T-helper 9 cell (primary cell): Measurements from ENCODE around the gene JMJD6.
A peak's percentile ranks its signal among the peaks of the same experiment; 100 is the strongest.
"Not testable (repeated sequence)": the region's sequence is repeated elsewhere in the genome, so short reads cannot be mapped to it uniquely, and the experiment has no call there.

ENCODE experiments used
- DNase-seq: peaks from one replicate; pipeline ENCODE4 v3.0.0-alpha.2; 2020
- total RNA-seq, 2 donors: gene quantifications; one replicate each; lab custom pipeline; 2026; lab: John Stamatoyannopoulos, UW

The JMJD6 gene
- total RNA-seq = 82.8 to 204 reads per million in 2 donors

DNA sequence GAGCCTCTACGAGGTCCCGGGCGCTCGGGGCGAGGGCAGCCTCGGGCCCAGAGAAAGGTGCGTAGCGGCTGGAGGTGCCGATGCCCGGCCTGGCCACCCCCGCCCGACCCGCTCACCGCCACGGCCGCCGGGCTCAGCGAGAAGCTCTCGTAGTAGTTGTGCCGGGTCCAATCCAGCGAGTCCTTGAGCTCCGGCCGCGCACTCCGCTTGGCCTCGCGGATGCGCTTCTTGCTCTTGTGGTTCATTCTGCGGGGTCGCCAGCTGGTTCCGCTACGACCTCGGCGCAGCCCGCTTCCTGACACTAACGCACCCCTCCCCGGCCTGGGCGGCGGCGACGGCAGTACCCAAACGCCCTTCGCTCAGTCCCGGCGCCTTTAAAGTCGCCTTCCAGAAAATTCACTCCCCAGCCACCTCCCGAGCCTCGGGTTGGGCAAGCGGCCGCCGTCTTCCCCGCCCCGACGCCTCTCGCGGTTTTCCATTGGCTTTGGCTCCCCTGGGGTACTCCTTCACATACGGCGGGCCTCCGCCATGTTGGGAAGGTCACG is at the start of gene JMJD6:
Gene JMJD6, minus strand, starts transcription at position 376 of the 545 bp plus-strand sequence. Its CDS starts 131 bp downstream, at position 245.
- DNase-seq = no peak

DNA sequence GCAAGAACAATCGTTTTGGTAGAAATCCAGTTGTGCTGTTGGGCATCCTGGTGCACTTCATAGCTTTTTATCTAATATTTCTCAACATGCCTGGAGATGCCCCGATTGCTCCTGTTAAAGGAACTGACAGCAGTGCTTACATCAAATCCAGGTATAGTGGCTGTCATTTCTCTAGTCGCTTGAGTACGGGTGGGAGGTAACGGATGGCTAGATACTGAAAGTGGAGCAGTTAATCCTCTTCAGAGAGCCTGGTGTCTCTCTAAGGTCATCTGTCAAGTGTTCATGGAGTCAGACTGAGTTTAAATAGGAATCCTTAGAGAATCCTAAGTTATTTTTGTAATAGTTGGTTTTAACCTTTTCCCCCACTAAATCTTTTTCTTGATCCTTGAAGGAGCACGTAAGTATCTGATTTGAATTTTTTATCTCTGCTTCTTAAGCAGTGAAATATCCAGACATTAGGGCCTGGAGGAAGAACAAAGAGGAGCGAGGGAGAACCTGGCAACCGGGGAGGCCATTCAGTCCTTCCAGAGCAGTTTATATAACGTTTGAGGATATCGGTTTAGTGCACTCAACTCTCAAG is 48.7 kb upstream of the JMJD6 start:
- no peak for DNase-seq

DNA sequence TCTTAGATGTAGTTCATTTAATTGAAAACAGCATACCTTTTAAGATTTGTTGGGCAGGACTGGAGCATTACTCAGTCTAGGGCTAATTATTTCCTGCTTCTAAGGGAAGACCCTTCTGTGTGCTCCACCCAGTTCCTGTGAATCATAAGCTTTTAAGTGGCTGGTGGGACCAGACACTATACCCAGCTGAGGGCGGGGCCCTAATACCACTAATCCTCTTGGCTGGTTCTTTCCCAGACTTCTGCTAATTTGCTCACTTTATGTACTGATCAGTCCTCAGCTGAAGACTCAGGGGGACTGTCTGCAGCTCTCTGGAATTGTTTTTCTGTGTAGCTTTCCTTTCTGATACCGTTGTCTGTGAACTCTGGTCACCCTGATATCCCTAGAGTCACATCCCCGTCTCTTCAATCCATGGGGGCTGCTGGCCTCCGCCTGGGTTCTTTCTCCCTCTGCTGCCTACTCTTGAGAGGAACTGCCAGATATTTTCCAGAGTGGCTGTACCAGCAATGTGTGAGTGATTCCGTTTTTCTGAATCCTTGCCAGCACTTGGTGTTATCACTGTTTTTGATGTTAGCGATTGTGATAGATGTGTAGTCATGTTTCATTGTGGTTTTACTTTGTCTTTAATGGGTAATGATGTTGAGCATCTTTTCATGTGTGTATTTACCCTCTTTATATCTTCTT is 46.6 kb upstream of the JMJD6 start:
- DNase-seq = peak; percentile 49

DNA sequence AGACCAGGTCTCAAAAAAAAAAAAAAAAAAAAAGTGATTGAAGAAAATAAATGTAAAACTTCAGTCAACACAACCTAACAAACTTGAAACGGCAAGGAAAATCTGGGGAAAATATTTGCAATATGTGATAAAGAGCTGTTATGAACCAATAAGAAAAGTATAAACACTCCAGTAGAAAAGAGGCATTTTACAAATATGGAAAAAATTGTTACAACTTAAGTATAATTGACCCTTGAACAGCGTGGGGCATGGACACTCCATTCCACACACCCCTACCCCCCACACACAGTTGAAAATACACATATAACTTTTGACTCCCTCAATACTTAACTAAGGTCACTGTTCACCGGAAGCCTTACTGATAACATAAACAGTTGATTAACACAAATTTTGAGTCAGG is 32.2 kb upstream of the JMJD6 start:
- no peak for DNase-seq

DNA sequence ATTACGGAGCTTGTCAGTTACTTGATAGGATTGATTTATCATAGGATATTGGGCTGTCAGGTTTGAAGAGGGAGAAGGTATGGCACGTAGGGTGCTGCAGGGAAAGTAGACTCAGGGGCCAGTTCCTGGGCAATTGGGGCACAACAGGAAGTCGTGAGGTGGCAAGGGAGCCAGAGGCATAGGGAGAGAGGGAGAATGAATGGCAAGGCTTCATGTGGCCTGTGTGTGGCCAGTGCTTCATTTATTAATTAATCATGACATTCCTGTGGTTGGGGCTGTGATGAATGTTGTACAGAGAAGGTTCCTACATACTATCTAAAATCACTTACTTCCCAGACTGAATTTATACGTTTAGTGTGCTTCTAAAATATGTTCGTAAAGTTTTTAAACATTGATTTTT is 30.9 kb upstream of the JMJD6 start:
- DNase-seq = no peak

DNA sequence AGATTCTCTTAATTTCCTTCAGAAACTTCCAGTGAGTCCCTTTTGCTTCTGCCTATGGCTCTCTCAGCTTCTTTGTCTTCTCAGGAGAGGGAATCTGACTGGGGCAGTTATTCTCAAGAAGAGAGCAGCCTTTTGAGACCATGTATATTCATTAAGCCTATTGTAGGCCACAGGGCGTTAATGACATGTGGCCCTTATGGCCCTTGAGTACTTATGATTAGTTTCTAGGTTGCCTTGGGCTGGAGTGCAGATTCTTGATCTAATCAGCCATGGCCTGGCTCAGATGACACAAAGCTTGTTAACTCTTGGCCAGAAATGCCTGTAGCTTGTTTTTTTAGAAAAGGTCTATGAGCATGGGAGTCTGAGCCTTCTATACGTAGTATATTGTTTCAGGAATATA is 28.9 kb upstream of the JMJD6 start:
- DNase-seq = no peak

DNA sequence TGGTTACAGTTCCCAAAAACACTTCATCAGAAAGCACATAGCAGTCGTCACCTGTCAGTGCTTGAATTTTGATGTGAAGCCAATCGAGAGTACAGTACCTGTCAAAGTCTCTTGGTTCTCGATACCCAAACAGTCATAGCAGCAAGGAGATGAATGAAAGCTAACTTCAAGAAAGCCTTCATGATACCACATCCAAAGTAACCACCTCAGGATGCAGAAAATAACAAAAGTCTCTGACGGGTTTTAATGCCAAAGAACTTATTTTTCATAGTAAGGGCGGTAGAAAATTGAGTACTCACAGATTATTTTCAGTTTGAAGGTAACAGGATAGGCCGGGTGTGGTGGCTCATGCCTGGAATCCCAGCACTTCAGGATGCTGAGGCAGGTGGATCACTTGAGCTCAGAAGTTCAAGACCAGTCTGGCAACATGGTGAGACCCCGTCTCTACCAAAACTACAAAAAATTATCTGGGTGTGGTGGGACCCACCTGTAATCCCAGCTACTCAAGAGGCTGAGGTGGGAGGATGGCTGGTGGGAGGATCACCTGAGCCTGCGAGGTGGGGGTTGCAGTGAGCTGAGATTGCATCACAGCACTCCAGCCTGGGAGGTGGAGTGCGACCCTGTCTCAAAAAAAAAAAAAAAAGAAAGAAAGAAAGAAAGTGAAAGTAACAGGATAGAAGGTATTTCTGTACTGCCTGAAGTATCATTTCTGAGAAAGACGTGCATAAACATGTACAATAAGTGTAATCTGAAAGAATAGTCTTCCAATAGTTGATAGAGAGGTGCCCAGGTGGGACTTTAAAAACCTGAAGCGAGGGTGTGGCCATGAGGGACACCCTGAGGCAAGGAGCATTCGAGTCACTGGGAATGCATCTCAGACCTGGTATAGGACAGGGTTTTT is 26.9 kb upstream of the JMJD6 start:
- DNase-seq = no peak

DNA sequence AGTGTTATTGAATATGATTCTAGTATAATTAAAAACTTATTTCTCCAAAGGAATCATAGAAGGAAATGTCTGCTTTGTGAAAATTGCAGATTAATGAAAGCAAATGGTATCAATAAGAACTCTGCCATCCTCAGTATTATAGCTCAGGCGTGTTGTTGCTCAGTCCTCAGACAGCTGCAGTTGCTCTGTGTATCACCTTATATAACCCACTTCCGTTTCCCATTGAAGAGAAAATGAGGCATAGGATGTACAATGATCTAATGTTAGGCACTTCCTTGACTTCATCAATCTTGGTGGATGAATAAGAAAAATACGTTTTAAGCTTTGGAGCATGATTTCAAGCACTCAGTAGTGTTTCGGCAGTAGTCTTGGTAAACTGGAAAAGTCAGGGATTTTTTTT is 25.6 kb upstream of the JMJD6 start:
- no peak for DNase-seq

DNA sequence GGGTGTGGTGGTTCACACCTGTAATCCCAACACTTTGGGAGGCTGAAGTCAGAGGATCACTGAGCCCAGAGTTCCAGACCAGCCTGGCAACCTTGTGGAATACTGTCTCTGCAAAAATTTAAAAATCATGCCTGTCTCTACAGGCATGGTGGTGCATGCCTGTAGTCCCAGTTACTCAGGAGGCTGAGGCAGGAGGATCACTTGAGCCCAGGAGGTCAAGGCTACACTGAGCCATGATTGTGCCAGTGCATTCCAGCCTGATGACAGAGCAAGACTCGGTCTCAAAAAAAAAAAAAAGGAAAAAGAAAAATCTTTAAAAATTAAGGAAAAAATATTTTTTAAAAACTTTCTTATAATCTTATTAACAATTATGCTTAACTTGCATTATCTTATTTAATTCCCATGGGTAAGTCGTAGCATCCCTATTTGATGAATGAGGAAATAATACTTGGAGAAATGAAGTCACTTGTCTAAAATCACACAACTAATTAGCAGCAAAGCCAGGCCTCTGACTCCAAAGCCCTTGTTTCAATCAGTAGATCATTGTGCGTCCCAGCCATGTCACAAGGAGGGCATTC is 25.1 kb upstream of the JMJD6 start:
- no peak for DNase-seq

DNA sequence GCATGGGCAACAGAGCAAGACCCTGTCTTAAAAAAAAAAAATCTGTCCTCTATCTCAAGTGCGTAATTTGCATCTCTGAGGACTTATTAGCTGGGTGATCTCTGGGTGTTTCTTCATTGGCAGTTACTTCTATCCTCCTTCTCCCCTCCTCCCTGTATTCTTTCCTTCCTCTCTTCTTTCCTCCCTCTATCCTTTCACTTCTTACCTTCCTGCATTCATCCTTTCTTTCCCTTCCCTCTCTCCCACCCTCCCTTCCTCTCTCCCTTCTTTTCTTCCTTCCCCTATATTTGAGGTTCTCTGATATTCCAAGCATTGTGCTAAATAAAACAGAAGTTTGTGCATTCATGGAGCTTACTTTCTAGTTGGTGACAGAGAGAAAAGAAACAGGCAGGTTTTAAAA is 22.3 kb upstream of the JMJD6 start:
- no peak for DNase-seq

DNA sequence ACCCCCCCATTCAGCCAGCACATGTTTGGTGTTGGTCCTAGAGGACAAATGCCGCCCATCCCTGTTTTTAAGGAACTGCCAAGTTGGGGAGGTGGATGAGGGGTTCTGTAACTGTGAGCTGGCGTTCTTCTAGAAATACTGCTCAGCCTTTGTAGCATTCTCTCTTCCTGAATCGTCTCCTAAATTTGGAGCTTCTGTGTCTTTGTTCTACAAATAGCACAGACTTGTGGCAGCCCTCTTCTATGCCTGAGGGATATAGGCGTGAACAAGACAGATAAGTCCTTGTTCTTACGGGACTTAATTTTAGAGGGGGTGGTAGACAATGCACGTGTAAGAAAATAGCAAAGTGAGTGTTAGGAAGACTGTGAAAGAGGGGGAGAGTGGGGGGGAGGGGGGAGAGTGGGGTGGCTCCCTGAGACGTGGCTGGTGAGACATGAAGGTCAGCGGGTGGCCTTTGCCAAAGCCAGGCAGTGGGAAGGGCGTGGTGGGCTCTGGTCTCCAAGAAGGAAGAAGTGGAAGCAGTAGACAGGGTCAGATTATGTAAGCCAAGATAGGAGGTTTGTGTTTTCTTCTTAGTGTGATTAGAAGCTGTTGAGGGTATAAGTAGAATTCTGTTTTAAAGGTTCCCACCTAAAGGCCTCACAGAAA is 21.4 kb upstream of the JMJD6 start:
- no peak for DNase-seq

DNA sequence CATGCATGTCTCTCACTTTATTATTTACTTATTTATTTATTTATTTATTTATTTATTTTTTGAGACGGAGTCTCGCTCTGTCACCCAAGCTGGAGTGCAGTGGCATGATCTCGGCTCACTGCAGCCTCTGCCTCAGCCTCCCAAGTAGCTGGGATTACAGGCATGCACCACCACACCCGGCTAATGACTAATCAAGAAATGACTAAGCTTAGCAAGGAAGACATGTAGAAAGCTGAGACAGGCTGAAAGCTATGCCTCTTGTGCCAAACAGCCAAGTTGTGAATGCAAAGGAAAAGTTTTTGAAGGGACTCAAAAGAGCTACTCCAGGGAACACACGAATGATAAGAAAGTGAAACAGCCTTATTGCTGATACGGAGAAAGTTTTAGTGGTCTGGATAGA is 19.4 kb upstream of the JMJD6 start:
- DNase-seq = not testable (repeated sequence)

DNA sequence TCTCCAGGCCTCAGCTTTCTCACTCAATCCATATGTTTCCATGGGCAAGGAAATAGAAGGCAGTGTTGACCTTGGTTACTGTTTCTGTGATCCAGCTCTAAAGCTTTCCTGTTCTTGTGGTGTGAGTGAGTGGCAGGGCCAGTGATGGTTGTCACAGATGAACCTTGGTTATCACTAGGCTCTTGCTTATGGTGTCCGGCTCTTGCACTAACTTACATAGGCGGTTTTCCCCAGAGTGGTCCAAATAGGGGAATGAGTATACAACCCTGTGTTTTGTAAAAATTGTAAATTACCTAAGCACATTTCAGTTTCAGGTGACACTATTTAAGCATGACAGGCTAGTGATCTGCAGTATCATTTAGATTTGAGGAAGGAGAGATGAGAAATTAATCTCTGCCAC is 18.3 kb upstream of the JMJD6 start:
- no peak for DNase-seq

DNA sequence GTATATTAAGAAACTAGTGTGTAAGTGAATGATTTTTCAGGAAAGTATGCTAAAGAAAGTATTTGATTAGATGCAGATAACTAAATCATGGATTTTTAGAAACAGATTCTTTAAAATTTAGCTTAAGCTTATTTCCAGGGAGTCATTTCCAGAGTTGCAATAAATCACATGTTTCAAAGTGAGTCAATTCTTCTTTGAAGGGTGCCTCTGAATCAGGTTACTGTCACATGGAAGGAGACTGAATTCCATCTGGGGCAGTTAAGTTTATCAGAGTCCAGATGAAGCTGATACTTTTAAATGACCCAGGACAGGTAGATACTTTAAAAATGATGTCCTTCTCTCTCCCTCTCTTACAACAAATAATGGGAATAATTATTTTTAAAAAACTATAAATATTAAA is 16.6 kb upstream of the JMJD6 start:
- DNase-seq = no peak

DNA sequence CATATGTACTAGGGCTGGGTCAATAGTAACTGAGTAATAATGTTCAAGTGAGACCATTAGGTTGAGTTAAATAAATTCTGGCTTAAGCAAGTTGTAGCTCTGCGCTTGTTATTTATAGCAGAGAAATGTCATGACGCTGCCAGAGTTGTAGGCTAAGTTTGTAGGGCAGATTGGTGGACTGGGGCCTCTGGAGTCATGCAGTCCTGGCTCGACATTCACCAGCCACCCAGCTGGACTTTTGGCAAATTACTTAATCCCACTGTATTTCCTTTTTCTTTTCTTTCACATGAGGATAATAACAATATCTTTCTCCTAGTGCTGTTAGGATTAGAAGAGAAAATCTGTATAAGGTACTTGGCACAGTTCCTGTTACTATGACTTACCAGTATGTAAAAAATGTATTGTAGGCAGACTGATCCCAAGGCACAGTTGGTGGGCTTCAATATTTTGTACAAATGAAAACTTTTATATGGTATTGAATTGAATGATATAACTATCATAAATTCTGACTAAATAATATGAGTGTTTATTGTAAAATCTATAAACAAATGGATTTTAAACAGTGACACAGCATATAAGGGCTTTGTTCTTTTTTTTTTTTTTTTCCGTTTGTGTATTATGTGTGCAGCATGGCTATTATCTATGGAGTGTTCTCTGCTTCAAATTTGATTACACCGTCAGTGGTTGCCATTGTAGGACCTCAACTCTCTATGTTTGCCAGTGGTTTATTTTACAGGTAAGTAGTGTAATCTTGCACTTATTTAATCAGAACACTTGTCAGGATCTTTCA is 14.1 kb upstream of the JMJD6 start:
- no peak for DNase-seq

DNA sequence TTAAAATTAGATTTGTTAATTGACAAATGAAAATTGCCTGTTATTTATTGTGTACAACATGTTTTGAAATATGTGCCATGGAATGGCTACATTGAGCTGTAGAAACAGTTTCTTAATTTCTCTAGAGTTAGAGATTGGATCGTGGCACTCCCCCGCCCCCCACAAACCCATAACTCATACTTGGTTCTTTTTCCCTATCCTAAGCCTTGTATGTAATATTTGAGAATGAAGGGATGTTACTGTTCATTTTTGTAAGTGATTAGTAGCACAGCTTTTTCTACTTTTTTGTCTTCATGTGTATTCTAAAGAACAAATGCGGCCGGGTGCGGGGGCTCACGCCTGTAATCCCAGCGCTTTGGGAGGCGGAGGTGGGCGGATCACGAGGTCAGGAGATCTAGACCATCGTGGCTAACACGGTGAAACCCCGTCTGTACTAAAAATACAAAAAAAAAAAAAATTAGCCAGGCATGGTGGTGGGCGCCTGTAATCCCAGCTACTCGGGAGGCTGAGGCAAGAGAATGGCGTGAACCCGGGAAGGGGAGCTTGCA is 13.2 kb upstream of the JMJD6 start:
- DNase-seq = not testable (repeated sequence)

DNA sequence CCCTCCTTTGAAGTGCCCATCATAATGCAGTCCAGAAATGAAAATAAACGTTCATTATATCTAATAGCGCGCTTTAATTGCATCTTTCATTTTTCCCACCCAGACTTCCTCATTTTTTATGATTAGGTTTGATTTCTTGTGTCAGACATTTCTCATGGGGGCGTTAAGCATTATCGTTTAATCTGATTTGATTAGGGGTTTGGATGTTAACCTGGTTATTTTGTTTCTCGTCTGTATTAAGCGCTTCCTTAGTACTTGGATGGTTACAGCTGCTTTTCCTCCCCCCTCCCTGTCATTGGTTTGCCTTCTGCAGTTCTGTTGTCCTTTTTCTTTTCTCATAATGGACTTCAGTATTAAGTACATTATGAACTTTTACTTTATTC is 12.1 kb upstream of the JMJD6 start:
- DNase-seq = no peak

DNA sequence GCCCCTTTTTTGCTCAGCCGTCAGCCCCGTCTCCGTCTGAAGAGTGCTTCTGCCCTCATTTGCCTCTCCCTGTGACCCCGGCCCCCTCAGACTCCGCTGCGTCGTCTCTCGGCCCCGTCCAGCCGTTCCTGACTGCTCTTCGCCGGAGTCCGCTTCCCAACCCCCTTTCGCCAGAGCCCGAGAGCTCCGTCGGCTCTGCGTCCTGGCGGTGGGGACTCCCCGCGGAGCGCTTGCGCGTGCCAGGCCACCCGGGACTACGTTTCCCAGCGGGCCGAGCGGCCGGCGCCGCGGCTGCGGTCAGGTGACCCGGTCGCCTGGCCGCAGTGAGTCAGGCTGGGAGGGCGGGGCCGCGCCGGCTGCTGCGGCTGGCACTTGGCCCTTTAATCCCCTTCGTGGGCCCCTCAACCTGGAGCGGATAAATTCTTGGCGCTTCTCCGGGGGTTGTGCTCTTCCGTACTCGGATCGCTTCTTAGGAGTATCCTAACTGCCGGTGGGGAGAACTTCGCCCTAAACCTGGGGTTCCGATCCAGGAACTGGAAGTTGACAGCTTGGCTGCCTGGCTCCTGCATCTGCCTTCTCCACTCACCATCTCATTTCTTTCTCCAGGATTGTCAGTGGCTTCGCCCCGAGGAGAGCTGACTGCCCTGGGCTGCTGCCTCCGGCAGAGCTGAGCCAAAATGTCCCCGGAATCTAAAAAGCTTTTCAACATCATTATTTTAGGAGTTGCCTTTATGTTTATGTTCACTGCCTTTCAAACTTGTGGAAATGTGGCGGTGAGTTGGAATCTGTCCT is 11.5 kb upstream of the JMJD6 start, which contains the start of gene MFSD11:
Gene MFSD11, plus strand, starts transcription at position 444 of the 792 bp plus-strand sequence. Its CDS starts 234 bp downstream, at position 678.
- peak; percentile 85 for DNase-seq

DNA sequence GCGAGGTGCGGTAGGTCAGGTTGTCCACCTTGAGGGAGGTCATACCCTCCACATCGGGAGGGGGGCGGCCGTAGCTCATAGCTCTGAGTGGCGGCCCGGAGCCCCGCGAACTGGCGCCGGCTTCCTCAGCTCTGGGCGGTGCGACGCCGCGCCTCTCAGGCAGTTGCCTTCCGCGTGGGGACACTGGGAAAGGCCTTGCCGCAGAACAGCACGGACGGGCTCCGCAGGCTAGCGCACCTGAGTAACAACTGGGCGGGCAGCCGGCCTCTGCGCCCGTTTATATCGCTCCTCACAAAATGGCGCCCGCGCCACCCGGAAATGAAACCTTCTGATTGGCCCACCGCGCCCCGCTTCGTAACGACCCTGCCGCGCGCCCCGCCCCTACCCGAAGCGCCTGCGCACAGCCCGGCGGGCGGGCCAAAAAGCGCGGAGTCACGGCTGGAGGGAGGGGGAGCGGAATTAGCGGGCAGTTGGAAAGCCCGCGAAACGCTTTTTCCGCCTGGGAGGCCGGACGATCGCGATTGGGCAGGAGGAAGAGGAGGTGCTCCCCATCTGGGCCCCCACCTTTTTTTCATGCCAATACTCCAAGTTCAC is 10.8 kb upstream of the JMJD6 start, which contains the start of gene SRSF2:
Gene SRSF2, minus strand, starts transcription at position 250 of the 594 bp plus-strand sequence. Its CDS starts 171 bp downstream, at position 79.
- peak; percentile 97 for DNase-seq
